GM19324 (cell line): ENCODE data around the gene B3GNT5.

Experiments
- ATAC-seq: cut with Tn5 transposase; IDR thresholded peaks from one replicate; pipeline ENCODE4 v1.9.1; 2021; ENCODE audit warnings: mild to moderate bottlenecking, moderate library complexity; ENCODE audit not compliant: unreplicated experiment, low FRiP score

Gene B3GNT5

DNA sequence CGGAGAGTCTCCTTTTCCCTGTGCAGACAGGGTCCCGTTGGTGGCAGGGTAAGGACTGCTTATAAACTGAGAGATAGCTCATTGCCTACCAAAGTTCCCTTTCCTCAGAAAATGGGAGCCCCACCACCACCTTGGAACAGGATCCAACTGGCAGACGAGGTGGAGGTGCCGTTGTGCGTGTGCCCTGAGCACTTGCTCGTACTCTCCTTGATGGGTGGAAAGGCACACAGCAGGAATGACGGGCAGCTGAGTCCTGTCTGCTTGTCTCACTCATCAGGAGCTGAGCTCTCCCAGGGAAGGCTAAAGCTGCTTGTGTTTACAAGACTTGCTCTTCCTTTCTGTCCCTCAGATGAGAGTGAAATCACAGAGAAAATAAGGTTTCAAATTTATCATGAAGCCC lies 60.7 kb downstream of the B3GNT5 start:
- no peak for ATAC-seq

- ATAC-seq = no peak
Observed at GRCh38 chr3:183315739-183316138, 62.7 kb downstream of the B3GNT5 start.

DNA sequence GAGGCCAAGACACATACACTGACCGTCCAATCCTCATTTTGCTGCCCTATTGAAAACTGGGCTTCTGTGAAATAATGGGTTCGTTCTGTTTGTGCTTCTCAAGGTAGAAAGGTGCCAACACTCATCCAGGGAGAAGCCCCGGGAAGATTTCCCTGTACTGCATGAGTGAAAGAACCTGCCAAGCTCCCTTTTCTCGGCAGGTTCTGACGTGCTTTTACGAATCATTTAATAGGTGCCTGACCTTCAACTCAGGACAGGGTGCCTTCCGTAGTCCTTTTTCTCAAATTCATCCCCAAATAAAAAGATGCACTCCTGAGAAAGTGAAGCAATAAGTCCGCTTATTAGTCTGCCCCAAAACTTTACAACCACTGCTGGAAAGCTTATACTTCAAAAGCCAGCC lies 64.2 kb downstream of the B3GNT5 start:
- ATAC-seq = no peak

GRCh38 chr3:183317886-183318865 lies 65.1 kb downstream of the B3GNT5 start:
- no peak for ATAC-seq

- ATAC-seq = no peak
Observed at GRCh38 chr3:183318877-183319276, 65.8 kb downstream of the B3GNT5 start.

DNA sequence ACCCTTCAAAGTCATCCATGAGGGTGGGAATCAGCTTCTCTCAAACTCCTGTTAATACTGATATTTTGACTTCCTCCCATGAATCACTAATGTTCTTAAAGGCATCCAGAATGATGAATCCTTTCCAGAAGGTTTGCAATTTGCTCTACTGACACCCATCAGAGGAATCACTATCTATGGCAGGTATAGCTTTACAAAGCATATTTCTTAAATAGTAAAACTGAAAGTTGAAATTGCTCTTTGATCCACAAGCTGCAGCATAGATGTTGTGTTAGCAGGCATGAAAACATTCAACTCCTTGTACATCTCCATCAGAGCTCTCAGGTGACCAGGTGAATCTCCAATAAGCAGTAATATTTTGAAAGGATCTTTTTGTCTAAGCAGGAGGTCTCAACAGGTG lies 66.3 kb downstream of the B3GNT5 start:
- ATAC-seq = no peak
